ENCODE data around the gene HTT-AS.

DNA sequence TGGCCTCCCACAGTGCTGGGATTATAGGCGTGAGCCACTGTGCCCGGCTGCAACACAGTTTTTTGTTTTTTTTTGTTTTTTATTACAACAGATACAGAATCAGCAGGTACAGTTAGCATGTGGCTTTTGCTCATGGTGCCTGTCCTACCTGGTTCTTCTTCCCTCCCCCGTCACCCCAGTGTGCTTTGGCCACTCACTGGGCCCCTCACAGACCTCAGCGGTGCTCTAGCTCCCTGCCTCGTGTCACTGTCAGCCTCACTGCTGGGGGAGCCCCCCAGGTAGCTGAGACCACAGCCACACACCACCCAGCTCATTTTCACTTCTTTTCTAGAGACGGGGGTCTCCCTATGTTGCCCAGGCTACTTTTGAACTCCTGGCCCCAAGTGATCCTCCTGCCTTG is 38.7 kb downstream of the HTT-AS start:
- TF ChIP-seq MXI1 (conservative IDR thresholded peaks at IDR 0.05; ENCODE audit: poor library complexity, severe bottlenecking): no peak
- TF ChIP-seq, protein P1, sequence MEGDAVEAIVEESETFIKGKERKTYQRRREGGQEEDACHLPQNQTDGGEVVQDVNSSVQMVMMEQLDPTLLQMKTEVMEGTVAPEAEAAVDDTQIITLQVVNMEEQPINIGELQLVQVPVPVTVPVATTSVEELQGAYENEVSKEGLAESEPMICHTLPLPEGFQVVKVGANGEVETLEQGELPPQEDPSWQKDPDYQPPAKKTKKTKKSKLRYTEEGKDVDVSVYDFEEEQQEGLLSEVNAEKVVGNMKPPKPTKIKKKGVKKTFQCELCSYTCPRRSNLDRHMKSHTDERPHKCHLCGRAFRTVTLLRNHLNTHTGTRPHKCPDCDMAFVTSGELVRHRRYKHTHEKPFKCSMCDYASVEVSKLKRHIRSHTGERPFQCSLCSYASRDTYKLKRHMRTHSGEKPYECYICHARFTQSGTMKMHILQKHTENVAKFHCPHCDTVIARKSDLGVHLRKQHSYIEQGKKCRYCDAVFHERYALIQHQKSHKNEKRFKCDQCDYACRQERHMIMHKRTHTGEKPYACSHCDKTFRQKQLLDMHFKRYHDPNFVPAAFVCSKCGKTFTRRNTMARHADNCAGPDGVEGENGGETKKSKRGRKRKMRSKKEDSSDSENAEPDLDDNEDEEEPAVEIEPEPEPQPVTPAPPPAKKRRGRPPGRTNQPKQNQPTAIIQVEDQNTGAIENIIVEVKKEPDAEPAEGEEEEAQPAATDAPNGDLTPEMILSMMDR (IDR thresholded peaks at IDR 0.05; ENCODE audit: poor library complexity, severe bottlenecking): no peak
- no peak for TF ChIP-seq EZH2 (IDR thresholded peaks at IDR 0.05; ENCODE audit: borderline replicate concordance, insufficient read depth, low read length, poor library complexity, severe bottlenecking)
- TF ChIP-seq TAF1 (IDR thresholded peaks at IDR 0.05; ENCODE audit: low read depth): no peak
- no peak for TF ChIP-seq POLR2AphosphoS5 (IDR thresholded peaks at IDR 0.05)

Data from neural cell (in vitro differentiated cells).